HepG2 (cell line): ENCODE results near the gene PRRT1. TPM values are rescaled to one million over a fixed set of nuclear protein-coding genes. Genes with fewer than 3 reads are reported as not detected.

Experiments
- AHR ChIP-seq: IDR thresholded peaks from 2 replicates; pipeline ENCODE4 v1.6.1; 2018; ENCODE audit warnings: missing genetic modification reagents, missing compliant biosample characterization
- CENPX ChIP-seq: sonication (generic); formaldehyde crosslinking; IDR thresholded peaks from 2 replicates; pipeline ENCODE4 v1.9.0; 2021; ENCODE audit warnings: mild to moderate bottlenecking, missing genetic modification reagents, moderate library complexity
- HNRNPK ChIP-seq: fragments of 200-400 bp; formaldehyde crosslinking; IDR thresholded peaks from 2 replicates; pipeline ENCODE4 v1.6.1; 2018; ENCODE audit warnings: low read length, low read depth, moderate library complexity, mild to moderate bottlenecking; ENCODE audit not compliant: poor library complexity, severe bottlenecking
- IKZF5 ChIP-seq: IDR thresholded peaks from 2 replicates; pipeline ENCODE4 v1.6.1; 2018; ENCODE audit warnings: missing genetic modification reagents, mild to moderate bottlenecking, missing compliant biosample characterization
- ISX ChIP-seq: sonication (generic); formaldehyde crosslinking; conservative IDR thresholded peaks from 2 replicates; pipeline ENCODE4 v1.5.0; 2020; ENCODE audit warnings: missing genetic modification reagents
- KLF16 ChIP-seq, 2 experiments: sonication (generic) in 1 of 2; formaldehyde crosslinking in 1 of 2; IDR thresholded peaks; 2 replicates each; pipeline versions ENCODE4 v1.6.1 to v1.8.0; 2016 to 2023; ENCODE audit warnings: missing genetic modification reagents in 2 of 2, missing compliant biosample characterization in 1 of 2
- KLF6 ChIP-seq: IDR thresholded peaks from 2 replicates; pipeline ENCODE4 v1.8.0; 2016; ENCODE audit warnings: missing biosample characterization, missing genetic modification reagents
- MBD4 ChIP-seq: IDR thresholded peaks from 2 replicates; pipeline ENCODE4 v1.6.1; 2012; ENCODE audit warnings: low read length, inconsistent platforms, borderline replicate concordance
- MEF2D ChIP-seq: sonication (generic); formaldehyde crosslinking; IDR thresholded peaks from 2 replicates; pipeline ENCODE4 v1.5.1; 2020; ENCODE audit warnings: mild to moderate bottlenecking, missing genetic modification reagents
- MXI1 ChIP-seq: IDR thresholded peaks from 3 replicates; pipeline ENCODE4 v1.6.1; 2012; ENCODE audit warnings: low read depth, low read length, inconsistent platforms, borderline replicate concordance
- MYPOP ChIP-seq: sonication (generic); formaldehyde crosslinking; IDR thresholded peaks from 2 replicates; pipeline ENCODE4 v1.8.1; 2023; ENCODE audit warnings: mild to moderate bottlenecking, moderate library complexity, missing genetic modification reagents
- NR1H2 ChIP-seq: sonication (generic); formaldehyde crosslinking; IDR thresholded peaks from 2 replicates; pipeline ENCODE4 v1.8.1; 2022; ENCODE audit warnings: low read depth, missing genetic modification reagents, borderline replicate concordance
- PATZ1 ChIP-seq: sonication (generic); formaldehyde crosslinking; IDR thresholded peaks from 2 replicates; pipeline ENCODE4 v1.4.0; 2020; ENCODE audit warnings: missing genetic modification reagents
- SAFB2 ChIP-seq: sonication (generic); formaldehyde crosslinking; IDR thresholded peaks from 2 replicates; pipeline ENCODE4 v1.5.1; 2020; ENCODE audit warnings: missing genetic modification reagents, low read depth, mild to moderate bottlenecking, borderline replicate concordance
- TEAD3 ChIP-seq: optimal IDR thresholded peaks from 2 replicates; pipeline ENCODE3; 2016; ENCODE audit warnings: borderline replicate concordance
- TP53 ChIP-seq: sonication (generic); formaldehyde crosslinking; conservative IDR thresholded peaks from 2 replicates; pipeline ENCODE4 v1.4.0; 2020; ENCODE audit warnings: missing genetic modification reagents
- ZNF451 ChIP-seq: sonication (generic); formaldehyde crosslinking; IDR thresholded peaks from 2 replicates; pipeline ENCODE4 v1.5.0; 2020; ENCODE audit warnings: mild to moderate bottlenecking, missing genetic modification reagents
- ZNF503 ChIP-seq: sonication (generic); formaldehyde crosslinking; IDR thresholded peaks from 2 replicates; pipeline ENCODE4 v1.4.0; 2020; ENCODE audit warnings: missing genetic modification reagents
- ZNF546 ChIP-seq: sonication (generic); formaldehyde crosslinking; conservative IDR thresholded peaks from 2 replicates; pipeline ENCODE4 v1.8.1; 2023; ENCODE audit warnings: mild to moderate bottlenecking, missing genetic modification reagents
- ZNF768 ChIP-seq: sonication (generic); formaldehyde crosslinking; IDR thresholded peaks from 2 replicates; pipeline ENCODE4 v1.4.0; 2020; ENCODE audit warnings: missing genetic modification reagents
- ZNF775 ChIP-seq: sonication (generic); formaldehyde crosslinking; IDR thresholded peaks from 2 replicates; pipeline ENCODE4 v1.4.0; 2020; ENCODE audit warnings: missing genetic modification reagents, mild to moderate bottlenecking, moderate library complexity, borderline replicate concordance
- ZSCAN20 ChIP-seq: sonication (generic); formaldehyde crosslinking; IDR thresholded peaks from 2 replicates; pipeline ENCODE4 v1.4.0; 2020; ENCODE audit warnings: missing genetic modification reagents, mild to moderate bottlenecking, borderline replicate concordance
- polyA plus RNA-seq, 8 experiments: library from polyadenylated mRNA; depleted of rRNA in 3 of 8; stranded (reverse) in 7 of 8; unstranded in 1 of 8; fragments of >200 nt; fragmentation: Illumina TruSeq in 4 of 8; extraction: Trizol in 4 of 8; gene quantifications; 2 replicates each; pipeline versions ENCODE4 v1.2.1 to v1.2.3, GENCODE V29; 2011 to 2016; ENCODE audit warnings: low read depth in 4 of 8, missing spikeins in 1 of 8, mixed read lengths in 1 of 8; ENCODE audit not compliant: insufficient read depth in 1 of 8
- total RNA-seq, 5 experiments: library from RNA; depleted of rRNA; stranded (reverse); fragments of >200 nt; fragmentation: Illumina TruSeq; extraction: Trizol; gene quantifications; 2 replicates each; pipeline ENCODE4 v1.2.3, GENCODE V29; 2016; ENCODE audit warnings: low read depth in 1 of 5

The PRRT1 gene
- total and polyA plus RNA-seq, 2 of the 13 experiments (the other 11 are each of a cell fraction or from before 2014, with no cell fraction given): 0.64 to 1.4 TPM

GRCh38 chr6:32118782-32119628 lies 32.7 kb downstream of the PRRT1 start (continued):
- peak; percentile 72 for TF ChIP-seq IKZF5 (CRISPR knock-in tag)
- TF ChIP-seq CENPX (CRISPR knock-in tag): no peak
- TF ChIP-seq MXI1: peak; percentile 42; the same call in 1 of the 3 replicates
- peak; percentile 57; the same call in 1 of the 2 replicates for TF ChIP-seq ZNF768
- TF ChIP-seq KLF6 (CRISPR knock-in tag): 0 out of 2 replicates have a peak, but pooled peaks have one; percentile 33
- TF ChIP-seq SAFB2 (CRISPR knock-in tag): peak; percentile 30; the same call in 1 of the 2 replicates
- peak; percentile 67; the same call in 1 of the 2 replicates for TF ChIP-seq ZNF503 (CRISPR knock-in tag)
- TF ChIP-seq KLF16 (CRISPR knock-in tag; IDR thresholded peaks at IDR 0.05): peak in 1 of 2 experiments; percentile 80; a peak in 2 of 4 replicates
- TF ChIP-seq NR1H2: no peak
- TF ChIP-seq PATZ1 (CRISPR knock-in tag): peak; percentile 47; the same call in 1 of the 2 replicates
- TF ChIP-seq ZNF546 (CRISPR knock-in tag): no peak
- TF ChIP-seq TEAD3 (CRISPR knock-in tag): peak; percentile 55
- TF ChIP-seq AHR (CRISPR knock-in tag): 0 out of 2 replicates have a peak, but pooled peaks have one; percentile 55
- TF ChIP-seq ZNF451 (CRISPR knock-in tag): no peak
- TF ChIP-seq ZSCAN20 (CRISPR knock-in tag): peak; percentile 96; the same call in 1 of the 2 replicates
- TF ChIP-seq ISX (CRISPR knock-in tag): no peak
- TF ChIP-seq MBD4: no peak
- TF ChIP-seq TP53 (CRISPR knock-in tag): peak; percentile 81; the same call in 1 of the 2 replicates
- TF ChIP-seq MYPOP (CRISPR knock-in tag): peak; percentile 57; the same call in 1 of the 2 replicates
- TF ChIP-seq MEF2D (CRISPR knock-in tag): peak; percentile 22; the same call in 1 of the 2 replicates
- no peak for TF ChIP-seq ZNF775
- no peak for TF ChIP-seq HNRNPK
